Kidney (tissue), 14 donors: ENCODE measurements around the gene NPAT. TPM values are rescaled to one million over a fixed set of nuclear protein-coding genes. Genes with fewer than 3 reads are reported as not detected.
"Not testable (repeated sequence)": the region's sequence is repeated elsewhere in the genome, so short reads cannot be mapped to it uniquely, and the experiment has no call there.

Source experiments
- DNase-seq, 5 donors: peaks; one replicate each; pipeline ENCODE4 v3.0.0-alpha.2; 2013 to 2020
- FAIRE-seq: peaks from 2 replicates; lab custom pipeline; 2012; peaks lifted over from hg19 to GRCh38; lab: Jason Lieb, UNC
- H3K27ac ChIP-seq, 2 donors: one replicate each; pipeline ENCODE4 v1.7.0; 2013; ENCODE audit warnings: low read depth in 2 of 2, low read length in 2 of 2, inconsistent platforms in 1 of 2
- H3K27me3 ChIP-seq: one replicate; pipeline ENCODE4 v1.7.1; 2013; ENCODE audit warnings: low read length, inconsistent platforms; ENCODE audit not compliant: control insufficient read depth, insufficient read depth
- H3K36me3 ChIP-seq, 3 donors: one replicate each; pipeline versions ENCODE4 v1.7.0 to v1.7.1; 2013; ENCODE audit warnings: low read length in 3 of 3, control low read depth in 1 of 3, inconsistent platforms in 1 of 3; ENCODE audit not compliant: insufficient read depth in 3 of 3, control insufficient read depth in 2 of 3
- H3K4me1 ChIP-seq, 3 donors: one replicate each; pipeline versions ENCODE4 v1.7.0 to v1.7.1; 2013; ENCODE audit warnings: low read length in 3 of 3, inconsistent platforms in 1 of 3, low read depth in 1 of 3; ENCODE audit not compliant: control insufficient read depth in 2 of 3, insufficient read depth in 2 of 3
- H3K4me3 ChIP-seq, 3 donors: one replicate each; pipeline versions ENCODE4 v1.7.0 to v1.8.1; 2013; ENCODE audit warnings: low read length in 3 of 3, control low read depth in 1 of 3, inconsistent platforms in 1 of 3
- H3K9ac ChIP-seq, 3 donors: one replicate each; pipeline versions ENCODE4 v1.7.0 to v1.7.1; 2013; ENCODE audit warnings: low read length in 3 of 3, control low read depth in 1 of 3, inconsistent platforms in 1 of 3
- H3K9me3 ChIP-seq, 3 donors: one replicate each; pipeline versions ENCODE4 v1.7.0 to v1.7.1; 2013; ENCODE audit warnings: low read length in 3 of 3, control low read depth in 1 of 3, inconsistent platforms in 1 of 3; ENCODE audit not compliant: control insufficient read depth in 2 of 3, insufficient read depth in 1 of 3
- intact Hi-C: fragments of 100-400 bp; cut with DNase I; formaldehyde crosslinking; loops from one replicate; pipeline ENCODE4 v1.11.1; 2022
- polyA plus RNA-seq: library from polyadenylated mRNA; stranded (reverse); fragments of 350-450 nt; fragmentation: Illumina TruSeq; extraction: RNeasy Lipid Tissue Mini Kit (QIAGEN cat#74804); gene quantifications from one replicate; pipeline ENCODE4 v1.2.3, GENCODE V29; 2014; ENCODE audit warnings: low read depth, low replicate concordance; ENCODE audit not compliant: insufficient read depth
- total RNA-seq: library from RNA; stranded (reverse); fragmentation: NEBNext Ultra II Directional; extraction: Animal tissue kit (Norgen Biotek cat#: 25700); gene quantifications from one replicate; pipeline ENCODE4 v1.2.1, GENCODE V29; 2021
- TF ChIP-seq, protein P1 (sequence below): IDR thresholded peaks from 3 replicates; pipeline ENCODE4 v1.5.1; 2012; ENCODE audit warnings: mild to moderate bottlenecking, moderate library complexity, borderline replicate concordance; ENCODE audit not compliant: insufficient read depth; ENCODE audit errors: extremely low read depth
- donor health status: control.
- donor health status: control.
- donor health status: control.
- donor health status: control.
- donor health status: control.
- donor health status: DM: yes; HTN: yes; CAD: no.
- donor health status: Normal renal cell carcinoma (clear cell type).

The NPAT gene
- total and polyA plus RNA-seq, 2 donors from 2014 or later = 2.5 to 17.6 TPM

DNA sequence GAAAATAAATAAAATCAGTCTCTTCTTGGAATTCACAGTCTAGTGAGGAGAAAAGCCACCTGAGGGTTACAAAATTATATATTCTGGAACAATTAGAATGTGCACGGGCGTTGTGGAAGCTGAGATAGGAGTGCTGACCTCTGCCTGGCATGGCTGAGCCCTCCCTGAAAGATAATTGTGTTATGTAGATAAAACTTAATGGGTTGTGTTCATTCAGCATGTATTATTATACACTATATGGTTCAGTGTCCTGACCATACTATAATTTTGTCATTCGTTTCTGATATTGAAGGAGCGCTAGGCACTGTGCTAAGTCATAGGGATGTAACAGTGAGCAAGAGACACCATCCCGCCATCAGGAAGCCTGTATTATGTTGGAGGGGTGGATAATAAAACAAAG, 97.3 kb downstream of the NPAT start:
- Histone ChIP-seq H3K27ac (no peak overlapping the region), H3K4me3 (peak overlapping the region in 1 of 3 donors; percentile 2), H3K9me3 (no peaks in the 10 kb centered on the region), H3K9ac (no peak overlapping the region), H3K27me3 (no peaks in the 10 kb centered on the region), H3K36me3 (no peaks in the 10 kb centered on the region), H3K4me1 (peaks cover 0 to 18% (median 13%) of the 10 kb centered on the region in 3 donors)
- FAIRE-seq (no peak), DNase-seq (no peak)
- TF ChIP-seq, protein P1, sequence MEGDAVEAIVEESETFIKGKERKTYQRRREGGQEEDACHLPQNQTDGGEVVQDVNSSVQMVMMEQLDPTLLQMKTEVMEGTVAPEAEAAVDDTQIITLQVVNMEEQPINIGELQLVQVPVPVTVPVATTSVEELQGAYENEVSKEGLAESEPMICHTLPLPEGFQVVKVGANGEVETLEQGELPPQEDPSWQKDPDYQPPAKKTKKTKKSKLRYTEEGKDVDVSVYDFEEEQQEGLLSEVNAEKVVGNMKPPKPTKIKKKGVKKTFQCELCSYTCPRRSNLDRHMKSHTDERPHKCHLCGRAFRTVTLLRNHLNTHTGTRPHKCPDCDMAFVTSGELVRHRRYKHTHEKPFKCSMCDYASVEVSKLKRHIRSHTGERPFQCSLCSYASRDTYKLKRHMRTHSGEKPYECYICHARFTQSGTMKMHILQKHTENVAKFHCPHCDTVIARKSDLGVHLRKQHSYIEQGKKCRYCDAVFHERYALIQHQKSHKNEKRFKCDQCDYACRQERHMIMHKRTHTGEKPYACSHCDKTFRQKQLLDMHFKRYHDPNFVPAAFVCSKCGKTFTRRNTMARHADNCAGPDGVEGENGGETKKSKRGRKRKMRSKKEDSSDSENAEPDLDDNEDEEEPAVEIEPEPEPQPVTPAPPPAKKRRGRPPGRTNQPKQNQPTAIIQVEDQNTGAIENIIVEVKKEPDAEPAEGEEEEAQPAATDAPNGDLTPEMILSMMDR = no peak
- intact Hi-C loops = no loop called here

DNA sequence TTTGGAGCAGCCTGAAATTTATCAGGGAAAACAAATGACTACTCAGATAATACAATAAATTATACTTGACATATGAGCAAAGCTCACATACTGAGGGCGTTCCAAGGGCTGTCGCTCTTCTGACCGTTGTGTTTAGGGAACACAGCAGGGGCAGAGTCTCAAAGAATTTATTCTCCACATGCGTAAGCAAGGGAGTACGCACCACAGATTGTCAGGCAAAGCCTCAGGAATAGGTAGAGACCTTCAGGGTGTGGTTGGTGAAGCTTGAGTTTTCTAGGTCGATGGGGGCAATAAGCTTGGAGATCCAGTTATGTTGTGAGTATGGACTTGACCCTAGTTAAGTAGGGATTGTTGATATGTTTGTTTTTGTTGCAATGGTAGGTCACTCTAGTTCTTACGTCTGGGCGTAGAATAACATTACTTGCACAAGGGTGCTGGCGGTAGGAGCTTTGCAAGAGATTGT, 100.2 kb downstream of the NPAT start:
- peaks cover 0 to 13% (median 12%) of the 10 kb centered on the region in 3 donors for H3K4me1 ChIP-seq
- TF ChIP-seq, protein P1 = no peak
- no peaks in the 10 kb centered on the region for H3K27me3 ChIP-seq
- DNase-seq (peak in 3 of 5 donors; percentile 14 to 53 (median 46)), FAIRE-seq (no peak)
- H3K9ac ChIP-seq = peak overlapping the region; percentile 3 to 93 (median 71)
- peak overlapping the region; percentile 63 to 93 (median 90) for H3K4me3 ChIP-seq
- peak overlapping the region; percentile 95 to 97 for H3K27ac ChIP-seq
- H3K9me3 ChIP-seq = no peaks in the 10 kb centered on the region
- intact Hi-C loops = no loop called here
- no peaks in the 10 kb centered on the region for H3K36me3 ChIP-seq

DNA sequence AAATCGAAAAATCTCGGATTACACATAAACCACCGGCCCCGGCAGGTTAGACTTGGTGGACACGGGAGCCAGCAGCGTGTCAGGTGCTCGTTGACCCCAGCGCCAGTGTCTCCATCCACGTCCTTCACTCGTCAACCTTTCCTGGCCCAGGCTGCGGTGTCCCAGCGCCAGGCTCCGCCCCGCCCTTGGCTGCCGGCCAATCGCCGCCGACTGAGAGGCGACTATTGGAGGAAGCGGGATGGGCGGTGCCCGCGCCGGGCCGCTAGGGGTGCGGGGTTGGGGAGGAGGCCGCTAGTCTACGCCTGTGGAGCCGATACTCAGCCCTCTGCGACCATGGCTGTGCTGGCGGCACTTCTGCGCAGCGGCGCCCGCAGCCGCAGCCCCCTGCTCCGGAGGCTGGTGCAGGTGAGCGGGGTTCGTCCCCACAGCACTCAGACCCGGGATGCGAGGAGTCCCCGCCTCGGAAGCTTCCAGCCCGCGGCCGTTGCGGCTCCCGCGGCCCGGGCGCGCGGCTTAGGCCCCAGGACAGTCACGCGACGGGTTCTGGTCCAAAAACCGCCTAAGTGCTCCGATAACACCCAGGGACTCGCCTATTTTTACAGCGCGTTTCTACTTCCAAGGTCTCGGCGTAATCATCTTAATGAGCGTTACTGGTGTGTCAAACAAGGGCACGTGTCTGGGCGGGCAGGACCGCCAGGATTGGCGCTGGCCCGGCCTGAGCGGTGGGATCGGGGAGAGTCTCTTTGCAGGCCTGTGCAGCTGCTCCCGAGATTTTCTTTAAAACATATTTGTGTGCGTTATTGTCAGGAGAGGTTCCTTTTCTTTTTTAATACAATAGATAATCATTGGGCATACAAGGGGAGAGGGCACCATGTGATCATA, 100.9 kb downstream of the NPAT start, which contains the start of gene ACAT1:
Gene ACAT1, plus strand, starts transcription at position 294 of the 882 bp plus-strand sequence. Its CDS starts 40 bp downstream, at position 334.
- intact Hi-C loops = no loop called here
- peak within 1 kb of the TSS; percentile 63 to 93 (median 90) for H3K4me3 ChIP-seq
- no peaks in the 10 kb centered on the region for H3K36me3 ChIP-seq
- FAIRE-seq (peak; percentile 53), DNase-seq (peak; percentile 93 to 99 (median 96))
- H3K4me1 ChIP-seq = peaks cover 0 to 13% (median 12%) of the 10 kb centered on the region in 3 donors
- TF ChIP-seq, protein P1 = no peak
- H3K27ac ChIP-seq = peak within 1 kb of the TSS; percentile 95 to 97
- peak within 1 kb of the TSS; percentile 19 to 93 (median 71) for H3K9ac ChIP-seq
- no peaks in the 10 kb centered on the region for H3K27me3 ChIP-seq
- H3K9me3 ChIP-seq = no peaks in the 10 kb centered on the region

DNA sequence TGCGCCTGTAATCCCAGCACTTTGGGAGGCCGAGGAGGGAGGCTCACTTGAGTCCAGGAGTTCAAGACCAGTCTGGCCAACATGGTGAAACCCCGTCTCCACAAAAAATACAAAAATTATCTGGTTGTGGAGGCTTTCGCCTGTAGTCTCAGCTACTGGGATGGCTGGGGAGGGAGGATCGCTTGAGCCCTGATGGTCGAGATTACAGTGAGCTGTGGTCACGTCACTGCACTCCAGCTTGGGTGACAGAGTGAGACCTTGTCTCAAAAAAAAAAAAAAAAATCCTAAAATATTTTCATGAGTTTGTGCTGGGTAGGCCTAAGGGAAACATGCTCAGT, 101.5 kb downstream of the NPAT start:
- Histone ChIP-seq H3K4me1 (peaks cover 0 to 17% (median 16%) of the 10 kb centered on the region in 3 donors), H3K9ac (peak overlapping the region in 2 of 3 donors; percentile 19 to 93), H3K4me3 (peak overlapping the region; percentile 63 to 93 (median 90)), H3K27ac (peak overlapping the region; percentile 95 to 97)
- FAIRE-seq, H3K36me3 ChIP-seq, DNase-seq, H3K27me3 ChIP-seq, H3K9me3 ChIP-seq, intact Hi-C loops: not testable (repeated sequence)
